Measurements from ENCODE around the gene UBE3C.

Gene UBE3C

GRCh38 chr7:157268540-157268939 is 129.8 kb downstream of the UBE3C start:
- TF ChIP-seq FOXK2 (IDR thresholded peaks at IDR 0.05) = no peak
- no peak for TF ChIP-seq L3MBTL2 (conservative IDR thresholded peaks at IDR 0.05)
- TF ChIP-seq CTBP1 (IDR thresholded peaks at IDR 0.05; ENCODE audit: borderline replicate concordance) = no peak
- TF ChIP-seq BHLHE40 (IDR thresholded peaks at IDR 0.05; ENCODE audit: borderline replicate concordance) = no peak
- no peak for TF ChIP-seq ZNF384 (IDR thresholded peaks at IDR 0.05)
- no peak for DNase-seq (ENCODE audit: extremely low spot score)
- ChIA-PET CTCF (interaction anchor here (1.1 to 1.4 kb wide), 2 partner anchors 17 to 18 kb away, joined by 3 to 6 read pairs; no protein-coding TSS in a partner anchor), POLR2A (no interaction called here)

GRCh38 chr7:157269341-157270059 is 130.8 kb downstream of the UBE3C start:
- no peak for DNase-seq (ENCODE audit: extremely low spot score)
- ChIA-PET CTCF (interaction anchor here (1.1 to 1.4 kb wide), 2 partner anchors 18 to 19 kb away, joined by 3 to 6 read pairs; no protein-coding TSS in a partner anchor), POLR2A (no interaction called here)
- no peak for TF ChIP-seq PKNOX1 (IDR thresholded peaks at IDR 0.05)
- TF ChIP-seq TARDBP (IDR thresholded peaks at IDR 0.05) = no peak
- no peak for TF ChIP-seq SUZ12 (IDR thresholded peaks at IDR 0.05)
- no peak for TF ChIP-seq ELF4 (IDR thresholded peaks at IDR 0.05)
- TF ChIP-seq SP1 (IDR thresholded peaks at IDR 0.05) = no peak

- POLR2A ChIA-PET = no interaction called here
Measured at GRCh38 chr7:157270060-157270444, 131.3 kb downstream of the UBE3C start.

GRCh38 chr7:157271315-157271990 is 132.7 kb downstream of the UBE3C start:
- ChIA-PET POLR2A (no interaction called here), CTCF (interaction anchor here (0.6 kb wide), 1 partner anchor 11 kb away, joined by 3 read pairs; no protein-coding TSS in a partner anchor)
- no peak for DNase-seq (ENCODE audit: extremely low spot score)
- no peak for TF ChIP-seq PKNOX1 (IDR thresholded peaks at IDR 0.05)
- TF ChIP-seq NFRKB (IDR thresholded peaks at IDR 0.05) = no peak
- TF ChIP-seq LEF1 (IDR thresholded peaks at IDR 0.05; ENCODE audit: borderline replicate concordance) = no peak
- TF ChIP-seq FOXK2 (IDR thresholded peaks at IDR 0.05) = no peak
- no peak for TF ChIP-seq BHLHE40 (IDR thresholded peaks at IDR 0.05; ENCODE audit: borderline replicate concordance)
- TF ChIP-seq ARNT (IDR thresholded peaks at IDR 0.05) = no peak
- no peak for TF ChIP-seq SP1 (IDR thresholded peaks at IDR 0.05)
- no peak for TF ChIP-seq ELF4 (IDR thresholded peaks at IDR 0.05)

More at GRCh38 chr7:157270060-157270444, 131.3 kb downstream of the UBE3C start:
- no peak for DNase-seq (ENCODE audit: extremely low spot score)
- CTCF ChIA-PET = no interaction called here
- TF ChIP-seq FOXM1 (IDR thresholded peaks at IDR 0.05; ENCODE audit: borderline replicate concordance) (no peak), FOXK2 (IDR thresholded peaks at IDR 0.05) (no peak), PKNOX1 (IDR thresholded peaks at IDR 0.05) (no peak), ARNT (IDR thresholded peaks at IDR 0.05) (no peak), ELF4 (IDR thresholded peaks at IDR 0.05) (no peak), FOXA1 (IDR thresholded peaks at IDR 0.05) (no peak), CTBP1 (IDR thresholded peaks at IDR 0.05; ENCODE audit: borderline replicate concordance) (no peak), NFRKB (IDR thresholded peaks at IDR 0.05) (no peak), SP1 (IDR thresholded peaks at IDR 0.05) (no peak), L3MBTL2 (conservative IDR thresholded peaks at IDR 0.05) (no peak), LEF1 (IDR thresholded peaks at IDR 0.05; ENCODE audit: borderline replicate concordance) (no peak), BHLHE40 (IDR thresholded peaks at IDR 0.05; ENCODE audit: borderline replicate concordance) (no peak)

GRCh38 chr7:157271991-157272324 is 133.2 kb downstream of the UBE3C start:
- DNase-seq (ENCODE audit: extremely low spot score) = no peak

More at GRCh38 chr7:157271991-157272324, 133.2 kb downstream of the UBE3C start:
- CTCF ChIA-PET = interaction anchor here (0.6 to 0.7 kb wide), 2 partner anchors 11 to 21 kb away, joined by 3 to 4 read pairs; no protein-coding TSS in a partner anchor
- POLR2A ChIA-PET = no interaction called here
- TF ChIP-seq ARNT (IDR thresholded peaks at IDR 0.05) = no peak
- no peak for TF ChIP-seq NFRKB (IDR thresholded peaks at IDR 0.05)
- no peak for TF ChIP-seq FOXM1 (IDR thresholded peaks at IDR 0.05; ENCODE audit: borderline replicate concordance)
- no peak for TF ChIP-seq ELF4 (IDR thresholded peaks at IDR 0.05)
- no peak for TF ChIP-seq SP1 (IDR thresholded peaks at IDR 0.05)
- no peak for TF ChIP-seq BHLHE40 (IDR thresholded peaks at IDR 0.05; ENCODE audit: borderline replicate concordance)
- no peak for TF ChIP-seq PKNOX1 (IDR thresholded peaks at IDR 0.05)
- no peak for TF ChIP-seq ZNF384 (IDR thresholded peaks at IDR 0.05)
- no peak for TF ChIP-seq LEF1 (IDR thresholded peaks at IDR 0.05; ENCODE audit: borderline replicate concordance)
- no peak for TF ChIP-seq CTBP1 (IDR thresholded peaks at IDR 0.05; ENCODE audit: borderline replicate concordance)
- TF ChIP-seq SUZ12 (IDR thresholded peaks at IDR 0.05) = no peak
- TF ChIP-seq FOXK2 (IDR thresholded peaks at IDR 0.05) = no peak
- TF ChIP-seq HDGF (IDR thresholded peaks at IDR 0.05; ENCODE audit: borderline replicate concordance) = no peak
- no peak for TF ChIP-seq L3MBTL2 (conservative IDR thresholded peaks at IDR 0.05)

Data from HEK293T (cell line).